ENCODE results near the gene TMTC2.

TMTC2 gene

DNA sequence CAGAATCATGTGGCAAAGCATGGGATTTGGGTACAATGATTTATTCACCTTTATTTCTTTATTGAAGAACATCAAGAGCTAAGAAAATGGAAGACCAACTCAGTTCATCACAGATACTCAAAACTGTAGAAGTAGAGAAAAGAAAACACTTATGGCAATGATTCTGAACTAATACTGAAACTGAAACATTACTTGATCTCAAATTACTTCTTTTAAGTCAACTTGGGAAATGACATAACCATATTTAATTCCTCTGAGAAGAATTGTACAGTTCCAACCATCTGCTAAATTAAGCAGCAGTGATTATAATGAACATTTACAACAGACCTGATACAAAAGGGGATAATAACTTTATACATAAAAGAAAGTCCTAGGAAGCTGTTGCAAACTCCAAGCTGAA, 466.5 kb downstream of the TMTC2 start:
- DNase-seq = no peak

DNA sequence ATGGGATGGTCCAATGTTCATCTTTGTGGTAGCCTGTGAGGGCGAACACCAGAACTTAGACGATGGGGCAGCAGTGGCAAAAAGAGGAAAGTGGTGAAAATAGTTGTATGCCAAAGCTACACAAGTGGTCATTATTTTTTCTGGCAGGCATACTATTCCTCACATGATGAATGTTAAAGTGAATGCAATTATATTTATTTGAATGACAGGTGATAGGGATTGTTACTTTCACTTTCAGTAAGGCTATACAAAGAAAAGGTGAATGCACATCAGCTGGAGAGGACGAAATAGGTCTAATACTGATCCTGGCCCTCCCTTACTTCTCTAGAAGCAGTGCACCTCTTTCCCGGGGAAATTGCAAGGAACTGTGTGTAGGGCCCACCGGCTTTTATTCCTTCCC, 470.1 kb downstream of the TMTC2 start:
- no peak for DNase-seq

DNA sequence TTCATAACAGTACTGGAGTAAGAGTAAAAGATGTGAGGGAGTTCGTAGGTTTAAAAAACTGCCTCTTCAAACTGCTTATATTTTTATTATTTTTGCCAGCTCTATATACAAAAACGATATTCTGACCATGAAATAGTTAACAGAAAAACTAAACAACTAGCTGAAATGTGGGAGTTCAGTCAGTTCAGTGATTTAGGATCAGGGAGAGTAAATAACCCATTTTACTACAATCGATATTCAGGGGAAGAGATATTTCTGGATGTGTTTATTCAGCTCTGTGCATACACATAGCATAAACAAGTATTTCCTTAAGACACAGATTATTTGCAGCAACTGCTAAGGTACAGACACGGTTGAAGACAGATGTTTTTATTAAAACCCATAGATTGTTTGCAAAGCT, 470.9 kb downstream of the TMTC2 start:
- DNase-seq = no peak

DNA sequence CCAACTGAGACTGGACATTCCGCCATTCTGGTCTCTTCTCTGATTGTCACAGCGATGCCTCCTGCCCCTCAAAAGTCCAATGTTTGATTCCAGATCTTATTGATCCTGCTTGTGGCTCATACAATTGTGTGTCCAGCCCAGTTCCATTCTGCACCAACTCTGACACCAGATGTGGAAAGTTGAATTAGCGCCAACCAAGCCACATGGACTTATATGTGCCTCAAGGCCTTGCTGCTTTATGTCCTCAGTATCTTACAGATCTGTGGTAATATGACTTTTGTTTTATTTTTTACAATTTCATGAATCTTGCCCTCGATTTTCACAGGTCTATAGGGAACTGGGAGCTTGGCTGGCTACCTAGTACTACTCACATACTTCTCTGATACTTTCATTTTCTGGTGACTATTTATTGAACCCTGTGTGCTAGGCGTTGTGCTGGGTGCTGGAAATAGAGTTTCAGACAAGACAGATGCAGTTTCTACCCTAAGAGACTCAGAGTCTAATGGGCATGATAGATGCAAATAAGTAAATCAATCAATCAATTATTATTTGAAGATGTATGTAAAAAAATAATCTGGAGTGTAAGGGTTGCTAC, 472.0 kb downstream of the TMTC2 start:
- DNase-seq = no peak

DNA sequence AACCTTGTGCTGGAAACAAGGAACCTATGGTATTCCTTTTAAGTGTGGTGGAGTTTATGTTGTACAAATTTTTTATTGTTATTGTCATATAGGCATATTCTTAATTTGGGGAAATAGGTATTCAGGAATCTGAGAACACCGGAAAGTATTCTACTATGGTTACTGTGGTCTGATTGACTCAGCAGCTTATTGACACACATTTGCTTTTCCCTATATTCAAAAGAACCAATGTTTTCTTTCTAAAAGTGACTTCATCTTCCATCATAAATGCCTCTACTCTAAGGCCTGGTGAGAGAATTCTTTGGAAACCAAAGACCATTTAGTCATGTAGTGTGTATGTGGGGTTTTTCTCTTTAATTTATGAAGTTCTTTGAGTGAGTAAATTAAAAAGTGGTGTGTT, 474.8 kb downstream of the TMTC2 start:
- DNase-seq = no peak

DNA sequence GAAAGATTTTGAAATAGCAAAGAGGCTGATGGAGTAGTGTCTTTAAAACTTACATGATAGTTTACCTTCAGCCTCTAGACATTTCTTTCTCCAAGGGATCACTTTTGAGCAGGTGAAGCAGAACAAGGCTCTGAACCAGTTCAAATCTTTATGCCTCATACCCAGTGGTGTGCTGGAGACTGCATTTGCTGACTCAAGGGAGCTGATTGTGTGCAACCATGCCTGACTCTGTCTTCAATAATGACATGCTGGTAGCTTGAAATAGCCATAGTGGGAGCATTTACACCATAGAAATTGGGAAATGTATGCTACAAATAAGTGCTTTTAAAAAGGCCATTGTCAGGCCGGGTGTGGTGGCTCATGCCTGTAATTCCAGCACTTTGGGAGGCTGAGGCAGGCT, 482.0 kb downstream of the TMTC2 start:
- no peak for DNase-seq

DNA sequence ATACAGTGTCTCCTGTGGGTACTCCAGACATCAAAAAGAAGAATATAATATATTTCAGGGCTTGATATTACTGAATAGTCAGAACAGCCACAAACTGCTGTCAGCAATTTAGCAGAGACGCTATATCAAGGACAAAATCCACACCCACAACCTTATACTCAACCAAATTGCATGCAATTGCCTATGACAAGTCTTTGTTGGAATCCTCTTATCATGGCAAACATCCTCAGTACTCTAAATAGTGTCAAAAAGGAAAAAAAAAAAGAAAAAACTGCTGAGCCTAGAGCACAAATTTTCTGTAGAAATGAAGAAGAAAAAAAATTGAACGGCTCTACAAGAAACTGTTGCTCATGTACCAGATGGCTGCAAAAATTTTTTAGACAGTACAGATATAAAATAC, 485.7 kb downstream of the TMTC2 start:
- no peak for DNase-seq

DNA sequence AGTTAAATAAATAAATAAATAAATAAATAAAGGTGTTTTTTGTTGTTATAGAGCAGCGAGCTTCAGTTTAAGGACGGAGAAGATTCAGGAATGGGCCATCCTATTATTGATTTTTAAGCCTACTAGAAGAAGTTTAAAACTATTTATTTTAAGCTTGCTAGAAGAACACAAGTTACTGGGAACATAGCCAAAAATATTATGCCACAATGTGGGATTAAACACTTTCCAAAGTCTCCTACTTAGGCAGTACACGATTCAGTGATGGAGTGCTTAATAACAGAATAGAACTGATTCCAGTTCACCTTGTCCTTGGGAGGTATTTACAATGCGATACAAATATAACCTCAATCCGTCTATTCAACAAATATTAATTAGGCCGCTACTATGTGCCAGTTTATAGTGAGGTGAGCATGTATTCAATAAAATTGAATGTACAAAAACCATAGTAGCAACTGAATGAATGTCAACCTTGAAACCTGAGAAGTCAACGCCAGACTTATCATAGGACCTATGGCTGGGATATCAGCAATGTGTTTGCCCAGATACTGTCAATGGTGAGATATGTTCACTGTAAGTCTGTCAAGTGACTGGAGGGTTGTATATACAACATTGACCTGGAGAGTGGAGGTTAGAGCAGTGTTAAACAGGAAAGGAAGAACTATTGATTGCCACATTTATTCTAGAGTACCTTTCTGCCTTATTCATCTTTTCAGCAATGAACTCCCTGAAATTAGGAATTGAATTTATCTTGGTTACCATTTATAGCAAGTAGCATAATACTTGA, 486.4 kb downstream of the TMTC2 start:
- no peak for DNase-seq

DNA sequence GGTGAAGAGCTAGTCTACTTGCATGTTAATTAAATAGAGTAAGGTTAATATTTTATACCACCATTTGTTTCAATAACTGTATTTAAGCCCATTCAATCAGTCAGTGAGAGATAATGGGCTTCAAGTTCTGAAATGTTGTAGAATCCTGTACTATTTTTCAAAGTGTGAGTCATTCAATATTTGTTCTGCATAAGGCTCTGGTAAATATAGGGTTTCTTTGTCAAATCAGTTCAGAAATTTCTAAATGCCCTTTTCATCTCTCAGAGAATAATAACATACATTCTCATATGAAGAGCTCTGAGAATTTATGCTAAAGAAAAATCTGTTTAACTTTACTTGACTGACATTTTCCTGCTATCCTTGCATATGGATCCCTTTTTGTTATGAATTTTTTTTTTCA, 493.3 kb downstream of the TMTC2 start:
- DNase-seq = no peak

DNA sequence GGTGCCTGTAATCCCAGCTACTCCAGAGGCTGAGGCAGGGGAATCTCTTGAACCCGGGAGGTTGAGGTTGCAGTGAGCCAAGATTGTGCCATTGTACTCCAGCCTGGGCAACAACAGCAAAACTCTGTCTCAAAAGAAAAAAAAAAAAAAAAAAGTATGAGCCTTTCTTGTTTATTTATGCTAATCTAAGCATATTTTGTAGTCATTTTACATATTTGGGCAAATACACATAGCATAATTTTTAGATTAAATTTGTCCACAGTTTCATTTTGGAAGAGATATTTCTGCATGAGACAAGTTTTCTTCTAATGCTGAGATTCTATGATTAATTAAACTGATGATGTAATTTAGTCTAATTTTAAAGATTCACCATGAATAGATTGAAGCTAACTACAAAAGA, 494.4 kb downstream of the TMTC2 start:
- no peak for DNase-seq

DNA sequence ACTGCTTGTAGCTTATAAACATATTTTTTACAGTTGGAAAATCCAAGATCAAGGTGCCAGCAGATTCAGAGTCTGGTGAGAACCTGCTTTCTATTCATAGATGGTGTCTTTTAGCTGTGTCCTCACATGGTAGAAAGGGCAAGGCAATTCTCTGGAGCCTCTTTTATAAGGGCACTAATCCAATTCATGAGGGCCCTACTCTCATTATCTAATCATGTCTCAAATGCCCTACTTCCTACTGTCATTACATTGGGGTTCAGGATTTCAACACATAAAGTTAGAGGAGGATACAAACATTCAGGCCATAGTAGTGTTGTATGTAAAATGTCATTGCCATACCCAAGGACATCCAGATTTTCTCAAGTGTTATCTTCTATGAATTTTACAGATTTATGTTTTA, 496.4 kb downstream of the TMTC2 start:
- no peak for DNase-seq

Measured in CD4-positive, alpha-beta T cell treated with Interleukin-10 for 1 hour (primary cell).